Midbrain (tissue), 1 donor: Measurements from ENCODE around the gene SPSB1.
"Not testable (repeated sequence)": the region's sequence is repeated elsewhere in the genome, so short reads cannot be mapped to it uniquely, and the experiment has no call there.

ENCODE experiments used
- DNase-seq: peaks from one replicate; lab custom pipeline; 2025; lab: John Stamatoyannopoulos, UW

SPSB1 gene

GRCh38 chr1:9366943-9367780 is 74.5 kb downstream of the SPSB1 start:
- no peak for DNase-seq

DNA sequence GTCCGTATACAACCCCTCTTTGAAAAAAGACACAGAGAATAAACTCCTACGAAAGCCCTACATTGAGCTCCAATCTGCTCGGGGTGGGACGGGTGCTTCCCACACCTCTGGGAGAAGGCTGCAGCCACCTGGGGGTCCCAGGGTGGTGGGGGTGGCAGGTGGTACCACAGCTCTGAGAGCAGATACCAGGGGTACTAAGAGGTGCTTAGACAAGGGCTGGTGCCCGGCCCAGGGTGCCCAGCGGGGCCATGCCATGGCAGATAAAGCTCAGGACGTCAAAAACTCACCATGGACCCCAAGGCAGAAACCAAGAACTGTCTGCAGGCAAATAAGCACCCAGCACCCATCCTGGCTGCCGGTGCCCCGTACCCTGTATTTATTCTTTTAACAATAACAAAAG is 75.1 kb downstream of the SPSB1 start:
- no peak for DNase-seq

- DNase-seq, result no peak
Measured at GRCh38 chr1:9368356-9368755, 75.7 kb downstream of the SPSB1 start.

GRCh38 chr1:9369964-9370788 is 77.5 kb downstream of the SPSB1 start:
- no peak for DNase-seq

DNA sequence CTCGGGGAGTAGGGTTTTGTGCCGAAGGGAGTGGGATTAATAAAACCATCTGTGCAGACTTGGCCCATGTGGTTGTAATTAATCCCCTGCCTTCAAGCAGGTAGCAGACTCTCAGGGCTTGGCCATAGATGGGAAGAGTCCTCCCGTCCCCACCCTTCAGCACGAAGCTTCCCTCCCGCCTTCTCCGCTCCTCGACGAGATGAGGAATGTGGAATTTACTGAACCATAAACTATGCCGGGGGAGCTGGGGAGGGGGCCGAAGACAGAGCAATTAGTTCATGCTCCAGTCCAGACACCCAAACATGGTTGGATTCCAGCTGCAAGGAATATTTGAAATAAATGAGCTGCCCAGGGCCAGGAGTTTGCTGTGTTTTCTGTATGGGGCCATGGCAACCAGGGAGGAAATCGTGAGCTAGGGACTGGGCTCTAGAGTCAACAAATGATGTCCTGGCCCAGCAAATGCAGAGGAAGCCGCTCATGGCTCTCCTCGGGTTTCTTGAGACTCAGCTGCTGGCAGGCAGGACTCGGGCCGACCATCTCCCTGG is 78.8 kb downstream of the SPSB1 start:
- DNase-seq, result no peak

GRCh38 chr1:9371951-9372350 is 79.3 kb downstream of the SPSB1 start:
- DNase-seq, result no peak

DNA sequence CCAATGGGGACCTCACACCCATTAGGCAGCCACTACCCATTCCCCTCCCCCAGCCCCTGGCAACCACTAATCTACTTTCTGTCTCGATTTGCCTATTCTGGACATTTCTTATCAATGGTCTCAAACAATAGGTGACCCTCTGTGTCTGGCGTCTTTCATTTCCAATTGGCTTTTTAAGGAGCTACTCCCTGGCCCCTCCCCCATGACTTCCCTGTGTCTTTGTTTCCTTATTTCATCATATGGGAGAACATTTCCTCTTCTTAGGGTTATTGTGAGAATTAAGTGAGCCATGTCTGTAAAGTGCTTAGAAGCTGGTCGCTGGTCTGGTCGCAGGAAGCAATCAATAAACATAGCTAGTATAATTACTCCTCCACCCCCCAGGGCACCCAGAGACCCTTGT is 80.9 kb downstream of the SPSB1 start:
- DNase-seq, result no peak

DNA sequence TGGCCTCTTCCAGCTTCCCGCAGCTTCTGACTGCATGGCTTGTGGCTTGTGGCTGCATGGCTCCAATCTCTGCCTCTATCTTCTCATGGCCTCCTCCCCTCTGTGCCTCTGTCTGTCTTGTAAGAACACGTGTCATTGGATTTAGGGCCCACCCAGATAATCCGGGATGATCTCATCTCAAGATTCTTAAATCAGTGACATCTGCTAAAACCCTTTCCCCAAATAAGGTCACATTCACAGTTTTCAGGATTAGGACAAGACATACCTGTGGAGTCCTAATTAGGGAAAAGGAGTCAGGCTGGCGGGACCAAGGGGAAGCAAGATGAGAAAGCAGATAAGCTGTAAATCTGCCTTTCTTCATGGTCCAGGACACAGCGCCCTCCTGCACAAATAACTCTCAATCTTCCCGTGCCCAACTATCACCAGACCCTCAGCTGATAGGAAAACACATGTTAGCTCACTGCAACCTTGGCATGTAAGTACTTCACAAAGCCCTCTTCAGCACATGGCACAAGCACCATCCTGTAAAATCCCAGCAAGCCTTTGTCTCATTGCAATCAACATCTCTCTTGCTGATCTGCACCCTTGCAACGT is 82.2 kb downstream of the SPSB1 start:
- DNase-seq, result no peak

DNA sequence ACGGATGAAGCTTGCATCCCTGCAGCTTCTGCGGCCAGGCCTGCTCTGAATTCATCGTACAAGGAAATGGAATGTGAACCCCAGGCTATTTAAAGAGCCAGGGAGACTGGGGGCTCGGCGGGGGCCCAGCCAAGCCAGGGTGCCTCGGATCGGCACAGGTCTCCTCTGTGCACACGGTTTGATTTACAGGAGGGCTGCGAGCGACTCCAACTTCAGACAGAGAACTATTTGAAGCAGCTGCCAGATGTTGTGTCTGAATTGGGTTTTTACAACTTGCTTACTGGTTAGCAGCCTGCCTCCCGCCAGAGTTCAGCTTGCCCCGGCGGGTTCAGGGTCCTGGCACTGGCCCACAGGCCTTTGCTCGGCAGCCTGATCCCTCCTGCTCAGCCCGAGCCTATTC is 83.2 kb downstream of the SPSB1 start:
- no peak for DNase-seq

DNA sequence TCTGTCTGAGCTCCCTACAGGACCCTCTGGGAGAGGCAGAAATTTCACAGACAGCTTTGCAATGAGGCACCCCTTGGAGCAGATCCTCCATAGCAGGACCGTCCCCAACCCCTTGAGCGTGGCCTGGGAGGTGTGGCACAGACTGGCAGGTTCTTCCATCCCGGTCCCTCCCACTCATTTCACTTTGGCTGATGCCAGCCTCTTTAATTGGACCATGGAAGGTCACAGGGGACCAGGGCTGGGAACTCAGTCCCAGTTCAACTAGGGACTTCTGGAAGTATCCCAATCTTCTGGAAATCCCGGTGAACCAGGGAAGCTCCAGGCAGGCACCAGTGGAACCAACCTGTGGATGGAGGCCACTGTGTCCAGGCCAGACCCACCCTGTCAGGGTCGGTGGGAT is 83.7 kb downstream of the SPSB1 start:
- DNase-seq, result no peak

- DNase-seq, result no peak
Measured at GRCh38 chr1:9376886-9377333, 84.2 kb downstream of the SPSB1 start.

DNA sequence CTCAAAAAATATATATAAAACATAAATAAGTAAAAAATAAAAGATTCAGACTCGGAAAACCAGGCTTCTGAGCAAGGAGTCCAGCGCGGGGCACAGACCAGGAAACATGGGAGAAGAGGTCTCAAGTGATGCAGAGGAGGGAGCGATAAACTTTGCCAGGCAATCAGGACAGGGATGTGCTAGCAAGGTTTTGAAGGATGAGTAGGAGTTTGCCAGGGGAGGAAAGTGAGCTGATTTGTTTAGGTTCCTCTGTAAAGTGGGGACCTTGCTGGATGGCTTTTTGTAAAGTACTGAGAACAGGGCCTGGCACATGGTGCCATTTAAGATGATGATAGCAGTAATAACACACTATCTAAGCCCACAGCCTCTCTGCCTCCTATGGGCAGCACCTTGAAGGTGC is 86.1 kb downstream of the SPSB1 start:
- DNase-seq, result no peak

DNA sequence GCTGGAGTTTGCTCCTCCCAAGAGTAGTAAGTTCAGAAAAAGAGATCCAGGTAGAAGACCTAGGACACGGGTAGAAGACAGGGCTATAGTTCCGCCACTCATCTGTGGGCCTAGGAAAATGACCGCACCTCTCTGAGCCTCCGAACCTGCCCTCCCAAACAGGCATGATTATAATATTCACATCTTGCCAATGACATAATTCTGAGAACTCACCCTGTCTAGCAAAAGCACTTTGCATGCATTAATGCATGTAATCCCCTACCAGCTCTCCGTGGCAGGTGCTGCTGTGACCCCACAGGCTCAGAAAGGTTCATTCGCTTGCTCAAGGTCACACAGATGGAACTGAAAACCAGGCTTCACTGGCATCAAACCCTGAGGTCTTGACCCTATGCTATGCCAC is 88.0 kb downstream of the SPSB1 start:
- DNase-seq, result no peak

GRCh38 chr1:9382643-9383491 is 90.2 kb downstream of the SPSB1 start:
- DNase-seq, result no peak

DNA sequence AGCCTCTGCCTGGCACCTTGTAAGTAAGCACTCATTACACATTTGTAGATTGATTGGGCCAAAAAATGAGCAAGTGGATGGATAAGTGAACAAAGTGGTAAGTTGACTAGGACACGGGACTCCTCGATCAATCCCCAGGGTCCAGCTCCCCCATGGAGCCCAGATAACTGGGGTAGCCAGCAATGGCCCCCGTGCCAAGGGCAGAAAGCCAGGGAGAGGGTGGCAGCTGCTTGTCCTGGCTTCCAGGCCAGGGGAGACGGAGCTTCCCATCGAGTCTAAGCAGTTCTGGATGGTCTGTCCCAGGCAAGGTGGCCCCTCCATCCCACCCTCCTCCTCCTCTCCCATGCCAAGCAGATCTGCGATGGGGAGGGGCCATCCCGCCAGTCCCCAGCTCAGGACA is 91.4 kb downstream of the SPSB1 start:
- DNase-seq, result no peak

DNA sequence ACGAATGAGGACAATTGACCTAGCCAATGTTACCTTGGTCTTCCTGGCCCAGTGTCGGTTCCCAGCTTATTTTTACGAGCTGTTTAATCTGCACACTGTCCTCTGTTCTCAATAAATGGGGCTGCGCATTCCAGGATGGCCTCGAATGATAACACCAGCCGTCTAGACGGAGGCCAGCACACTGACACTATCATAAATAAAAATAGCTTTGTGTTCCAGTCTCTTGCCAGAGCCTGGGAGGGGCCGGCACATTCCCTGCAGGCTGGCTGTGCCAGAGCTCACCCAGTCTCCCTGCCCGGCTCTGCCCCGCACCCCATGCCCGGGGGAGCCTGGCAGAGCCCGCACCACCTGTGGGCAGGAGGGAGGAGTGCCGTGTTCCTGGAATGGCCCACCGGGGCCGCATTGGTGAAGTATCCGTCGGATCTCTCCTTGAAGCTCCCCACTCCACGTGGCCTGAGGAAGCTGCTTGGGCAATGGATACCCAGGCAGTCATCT is 92.1 kb downstream of the SPSB1 start:
- DNase-seq, result peak; percentile 51

DNA sequence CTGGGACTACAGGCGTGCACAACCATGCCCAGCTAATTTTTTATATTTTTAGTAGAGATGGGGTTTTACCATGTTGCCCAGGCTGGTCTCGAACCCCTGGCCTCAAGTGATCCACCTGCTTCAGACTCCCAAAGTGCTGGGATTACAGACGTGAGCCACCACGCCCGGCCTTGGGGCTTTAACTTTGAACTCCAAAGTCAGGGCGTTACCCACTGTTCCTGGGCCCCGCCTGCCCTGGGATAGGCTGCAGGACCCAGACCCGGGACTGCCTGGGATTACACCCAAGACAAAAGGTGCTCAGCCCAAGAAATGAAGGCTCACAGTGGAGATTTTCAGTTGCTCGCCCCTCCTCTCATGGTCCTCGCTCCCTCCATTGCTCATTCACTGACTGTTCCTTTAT is 92.7 kb downstream of the SPSB1 start:
- DNase-seq, result not testable (repeated sequence)

GRCh38 chr1:9385801-9386573 is 93.3 kb downstream of the SPSB1 start:
- DNase-seq, result no peak

GRCh38 chr1:9388335-9389180 is 95.9 kb downstream of the SPSB1 start:
- peak; percentile 95 for DNase-seq

DNA sequence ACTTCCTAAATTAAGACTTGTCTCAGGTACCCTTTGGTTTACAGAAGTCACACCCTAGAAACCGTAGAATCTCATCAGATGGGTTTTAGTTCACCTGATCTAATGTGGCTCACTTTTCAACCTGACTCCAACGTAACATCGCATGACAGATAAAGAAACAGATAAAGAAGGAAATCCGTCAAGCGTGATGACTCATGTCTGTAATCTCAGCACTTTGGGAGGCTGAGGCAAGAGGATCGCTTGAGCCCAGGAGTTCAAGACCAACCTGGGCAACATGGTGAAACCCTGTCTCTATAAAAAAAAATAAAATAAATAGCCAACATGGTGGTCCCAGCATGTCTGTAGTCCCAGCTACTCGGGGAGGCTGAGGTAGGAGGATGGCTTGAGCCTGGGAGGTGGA is 97.3 kb downstream of the SPSB1 start:
- DNase-seq, result no peak
